ENCODE results near the gene KIAA0825.

Gene KIAA0825

DNA sequence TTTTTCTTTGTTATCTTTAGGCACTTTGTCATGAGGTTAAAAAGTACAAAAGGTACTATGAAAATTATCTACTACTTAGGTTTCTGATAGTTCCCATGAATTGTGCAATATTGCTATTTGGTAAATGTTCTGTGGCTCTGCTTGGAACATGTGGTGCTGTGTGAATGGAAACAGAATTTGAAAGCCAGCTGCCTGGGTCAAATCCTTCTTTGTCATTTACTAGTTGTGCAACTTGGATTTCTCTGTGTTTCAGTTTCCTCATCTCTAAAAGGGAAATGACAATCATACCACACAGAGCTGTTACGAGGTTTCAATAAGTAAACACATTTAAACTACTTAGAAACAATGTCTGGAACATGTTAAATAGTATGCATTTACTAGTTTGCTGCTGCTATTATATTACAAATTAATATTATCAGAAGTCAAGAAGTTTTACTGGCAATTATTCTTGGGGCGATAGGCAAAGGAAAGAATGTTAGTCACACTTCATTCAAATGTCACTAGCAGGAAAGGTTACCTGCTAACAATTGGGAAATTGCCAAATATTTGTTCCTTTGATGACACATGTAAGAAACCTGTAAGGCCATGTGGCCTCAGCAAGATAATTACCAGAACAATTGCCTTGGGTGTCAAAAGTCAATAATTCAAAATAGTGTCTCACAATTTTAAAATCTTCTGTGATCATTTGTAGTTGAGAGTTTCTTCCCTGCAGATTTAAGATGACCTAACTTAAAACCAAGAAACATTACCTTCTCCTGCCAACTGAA lies 184.8 kb downstream of the KIAA0825 start:
- no peaks in the 10 kb centered on the region for H3K36me3 ChIP-seq (ENCODE audit: control insufficient read depth, insufficient read depth, low read length)
- no peak overlapping the region for H3K27ac ChIP-seq (ENCODE audit: low read depth, low read length)
- H3K4me3 ChIP-seq (ENCODE audit: low read depth, low read length), result no peak overlapping the region

DNA sequence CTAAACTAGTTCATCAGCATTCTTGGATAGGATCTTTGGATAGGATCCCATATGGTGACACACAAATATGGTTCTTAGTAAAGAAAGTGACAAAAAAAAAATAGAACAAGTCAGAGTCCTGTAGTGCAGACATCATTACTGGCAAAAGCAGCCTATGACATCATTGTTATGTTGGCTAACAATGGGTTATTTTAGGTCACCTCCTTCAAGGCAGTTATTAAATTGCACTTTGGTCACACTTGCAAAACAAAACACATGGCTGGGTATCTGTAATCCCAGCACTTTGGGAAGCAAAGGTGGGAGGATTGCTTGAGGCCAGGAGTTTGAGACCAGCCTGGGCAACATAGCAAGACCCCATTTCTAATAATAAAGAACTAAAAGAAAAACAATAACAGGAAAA lies 185.9 kb downstream of the KIAA0825 start:
- no peak overlapping the region for H3K27ac ChIP-seq (ENCODE audit: low read depth, low read length)

More for the DNA sequence above, 184.8 kb downstream of the KIAA0825 start:
- H3K27me3 ChIP-seq (ENCODE audit: control insufficient read depth, insufficient read depth, low read length), result no peaks in the 10 kb centered on the region
- no peaks in the 10 kb centered on the region for H3K9me3 ChIP-seq (ENCODE audit: control insufficient read depth, insufficient read depth, low read length)
- no peak overlapping the region for H3K9ac ChIP-seq (ENCODE audit: low read depth, low read length)
- 0 out of 2 replicates have a peak, but pooled peaks cover 3% of the 10 kb centered on the region for H3K4me1 ChIP-seq (ENCODE audit: control insufficient read depth, insufficient read depth, low read length)

DNA sequence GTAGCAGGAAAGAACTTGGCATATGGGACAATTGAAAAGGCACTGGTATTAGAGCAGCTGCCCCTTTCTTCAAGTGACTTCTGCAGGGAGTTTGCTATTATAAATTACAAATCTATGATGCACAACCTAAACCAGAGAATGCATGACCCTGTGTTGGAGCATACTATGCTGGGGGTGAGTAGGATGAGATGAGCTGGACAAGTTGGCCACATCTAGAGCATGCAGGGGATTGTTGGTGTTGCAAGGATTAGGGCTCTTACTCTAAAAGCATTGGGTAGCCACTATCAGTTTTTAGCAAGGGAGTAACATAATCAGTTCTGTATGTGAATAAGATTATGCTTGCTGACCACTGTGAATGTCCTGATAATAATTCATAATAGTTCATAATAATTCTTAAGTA lies 186.7 kb downstream of the KIAA0825 start:
- H3K27me3 ChIP-seq (ENCODE audit: control insufficient read depth, insufficient read depth, low read length), result no peaks in the 10 kb centered on the region
- no peak overlapping the region for H3K9ac ChIP-seq (ENCODE audit: low read depth, low read length)
- H3K36me3 ChIP-seq (ENCODE audit: control insufficient read depth, insufficient read depth, low read length), result no peaks in the 10 kb centered on the region
- 0 out of 2 replicates have a peak, but pooled peaks cover 3% of the 10 kb centered on the region for H3K4me1 ChIP-seq (ENCODE audit: control insufficient read depth, insufficient read depth, low read length)
- no peak overlapping the region for H3K27ac ChIP-seq (ENCODE audit: low read depth, low read length)
- H3K4me3 ChIP-seq (ENCODE audit: low read depth, low read length), result no peak overlapping the region
- no peaks in the 10 kb centered on the region for H3K9me3 ChIP-seq (ENCODE audit: control insufficient read depth, insufficient read depth, low read length)

More for the DNA sequence above, 185.9 kb downstream of the KIAA0825 start:
- Histone ChIP-seq H3K9ac (ENCODE audit: low read depth, low read length) (no peak overlapping the region), H3K27me3 (ENCODE audit: control insufficient read depth, insufficient read depth, low read length) (no peaks in the 10 kb centered on the region), H3K36me3 (ENCODE audit: control insufficient read depth, insufficient read depth, low read length) (no peaks in the 10 kb centered on the region), H3K4me3 (ENCODE audit: low read depth, low read length) (no peak overlapping the region), H3K9me3 (ENCODE audit: control insufficient read depth, insufficient read depth, low read length) (no peaks in the 10 kb centered on the region), H3K4me1 (ENCODE audit: control insufficient read depth, insufficient read depth, low read length) (0 out of 2 replicates have a peak, but pooled peaks cover 3% of the 10 kb centered on the region)

DNA sequence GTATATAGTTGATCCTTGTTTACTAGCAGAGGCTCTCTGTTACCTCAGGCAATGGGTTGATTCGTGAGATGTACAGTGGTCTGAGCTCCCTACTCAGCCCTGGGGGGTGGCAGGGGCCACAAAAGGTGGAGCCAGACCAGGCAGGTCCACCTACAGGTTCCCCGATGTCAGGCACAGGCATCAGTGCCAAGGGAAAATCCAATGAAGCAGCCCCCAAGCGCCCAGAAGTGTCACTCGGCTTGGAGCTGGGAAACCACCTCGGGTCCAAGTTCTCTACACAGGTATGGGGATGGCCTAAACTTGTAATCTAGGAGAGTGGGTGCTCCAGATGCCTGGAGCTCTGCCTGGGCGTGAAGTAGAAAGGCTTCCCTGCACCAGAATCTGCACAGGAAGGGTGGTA lies 188.8 kb downstream of the KIAA0825 start:
- 0 out of 2 replicates have a peak, but pooled peaks cover 3% of the 10 kb centered on the region for H3K4me1 ChIP-seq (ENCODE audit: control insufficient read depth, insufficient read depth, low read length)
- H3K36me3 ChIP-seq (ENCODE audit: control insufficient read depth, insufficient read depth, low read length), result no peaks in the 10 kb centered on the region
- H3K9ac ChIP-seq (ENCODE audit: low read depth, low read length), result no peak overlapping the region
- no peak overlapping the region for H3K27ac ChIP-seq (ENCODE audit: low read depth, low read length)
- H3K9me3 ChIP-seq (ENCODE audit: control insufficient read depth, insufficient read depth, low read length), result no peaks in the 10 kb centered on the region
- H3K4me3 ChIP-seq (ENCODE audit: low read depth, low read length), result no peak overlapping the region
- no peaks in the 10 kb centered on the region for H3K27me3 ChIP-seq (ENCODE audit: control insufficient read depth, insufficient read depth, low read length)

DNA sequence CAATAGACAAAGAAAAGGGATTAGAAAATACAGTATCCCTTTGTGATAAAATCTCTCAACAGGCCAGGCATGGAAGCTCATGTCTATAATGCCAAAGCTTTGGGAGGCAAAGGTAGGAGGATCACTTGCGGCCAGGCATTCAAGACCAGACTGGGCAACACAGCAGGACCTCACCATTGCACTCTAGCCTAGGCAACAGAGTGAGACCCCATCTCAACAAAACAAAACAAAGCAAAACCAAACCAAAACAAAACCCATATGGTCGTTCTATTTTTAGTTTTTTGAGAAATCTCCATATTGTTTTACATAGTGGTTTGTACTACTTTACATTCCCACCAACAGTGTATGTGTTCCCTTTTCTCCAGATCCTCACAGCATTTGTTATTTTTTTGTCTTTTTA lies 193.0 kb downstream of the KIAA0825 start:
- H3K27ac ChIP-seq (ENCODE audit: low read depth, low read length), result no peak overlapping the region
- no peaks in the 10 kb centered on the region for H3K27me3 ChIP-seq (ENCODE audit: control insufficient read depth, insufficient read depth, low read length)
- H3K9me3 ChIP-seq (ENCODE audit: control insufficient read depth, insufficient read depth, low read length), result no peaks in the 10 kb centered on the region
- no peak overlapping the region for H3K4me3 ChIP-seq (ENCODE audit: low read depth, low read length)
- H3K9ac ChIP-seq (ENCODE audit: low read depth, low read length), result no peak overlapping the region
- H3K36me3 ChIP-seq (ENCODE audit: control insufficient read depth, insufficient read depth, low read length), result no peaks in the 10 kb centered on the region
- peaks cover 13% of the 10 kb centered on the region; the same call in 1 of the 2 replicates for H3K4me1 ChIP-seq (ENCODE audit: control insufficient read depth, insufficient read depth, low read length)

DNA sequence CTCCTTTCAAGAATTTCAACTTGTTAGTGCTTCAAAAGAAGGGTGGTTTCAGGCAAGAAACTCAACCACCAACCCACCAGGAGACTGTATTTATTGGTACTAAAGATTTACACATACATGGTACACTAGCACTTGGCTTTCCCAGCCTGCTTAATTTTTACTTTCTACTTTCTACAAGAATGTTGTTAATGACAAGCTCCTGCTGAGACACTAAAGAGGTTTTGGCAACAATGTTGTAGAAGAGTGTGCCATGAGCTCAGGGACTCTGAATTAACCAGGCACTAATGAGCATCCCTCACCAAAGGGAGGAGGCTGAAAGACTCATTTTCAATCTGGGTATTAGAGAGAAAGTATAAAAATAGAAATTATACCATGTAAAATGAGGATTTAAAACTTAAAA lies 195.0 kb downstream of the KIAA0825 start:
- peak overlapping the region; percentile 67 for H3K27ac ChIP-seq (ENCODE audit: low read depth, low read length)

DNA sequence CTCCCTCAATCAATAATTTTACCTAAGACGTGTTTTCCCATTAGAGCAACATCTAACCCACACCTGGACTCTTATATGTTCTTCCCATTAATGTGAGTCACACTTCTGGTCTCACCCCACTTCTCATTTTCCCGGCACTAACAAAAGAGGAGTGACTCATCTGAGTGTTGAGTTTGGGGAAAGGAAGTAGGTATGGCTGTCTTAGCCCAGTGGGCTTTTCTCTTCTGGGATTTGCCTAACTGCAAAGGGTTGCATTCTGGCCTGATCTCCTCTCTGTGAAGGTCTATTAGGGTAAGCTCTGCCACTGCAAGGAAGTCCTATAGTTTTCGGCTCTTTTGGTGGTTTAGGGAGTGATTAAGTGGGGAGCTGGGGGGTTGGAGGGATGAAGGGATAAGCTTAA lies 195.6 kb downstream of the KIAA0825 start:
- H3K27ac ChIP-seq (ENCODE audit: low read depth, low read length), result peak overlapping the region; percentile 67

More for the DNA sequence above, 195.0 kb downstream of the KIAA0825 start:
- Histone ChIP-seq H3K36me3 (ENCODE audit: control insufficient read depth, insufficient read depth, low read length) (no peaks in the 10 kb centered on the region), H3K9me3 (ENCODE audit: control insufficient read depth, insufficient read depth, low read length) (no peaks in the 10 kb centered on the region), H3K27me3 (ENCODE audit: control insufficient read depth, insufficient read depth, low read length) (no peaks in the 10 kb centered on the region), H3K4me3 (ENCODE audit: low read depth, low read length) (no peak overlapping the region), H3K4me1 (ENCODE audit: control insufficient read depth, insufficient read depth, low read length) (peaks cover 13% of the 10 kb centered on the region; the same call in 1 of the 2 replicates), H3K9ac (ENCODE audit: low read depth, low read length) (no peak overlapping the region)

DNA sequence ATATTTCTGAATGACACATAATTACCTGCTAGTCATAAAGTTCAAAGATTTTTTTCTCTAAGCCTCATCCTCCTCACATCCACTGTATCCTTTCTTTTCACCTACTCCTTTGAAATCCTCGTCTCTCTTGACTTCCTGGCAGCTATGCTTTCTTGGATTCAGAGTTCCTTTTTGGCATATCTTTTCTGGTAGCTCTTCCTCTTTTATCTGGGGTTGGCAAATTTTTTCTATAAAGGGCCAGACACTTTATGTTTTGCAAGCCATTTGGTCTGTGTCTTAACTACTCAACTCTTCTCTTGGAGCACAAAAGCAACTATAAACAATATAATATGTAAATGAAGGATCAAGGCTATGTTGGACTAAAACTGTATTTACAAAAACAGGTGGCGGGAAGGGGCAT lies 197.5 kb downstream of the KIAA0825 start:
- H3K4me1 ChIP-seq (ENCODE audit: control insufficient read depth, insufficient read depth, low read length), result peaks cover 13% of the 10 kb centered on the region; the same call in 1 of the 2 replicates
- H3K27ac ChIP-seq (ENCODE audit: low read depth, low read length), result no peak overlapping the region
- H3K4me3 ChIP-seq (ENCODE audit: low read depth, low read length), result no peak overlapping the region
- H3K27me3 ChIP-seq (ENCODE audit: control insufficient read depth, insufficient read depth, low read length), result no peaks in the 10 kb centered on the region
- H3K9ac ChIP-seq (ENCODE audit: low read depth, low read length), result no peak overlapping the region
- H3K36me3 ChIP-seq (ENCODE audit: control insufficient read depth, insufficient read depth, low read length), result no peaks in the 10 kb centered on the region
- H3K9me3 ChIP-seq (ENCODE audit: control insufficient read depth, insufficient read depth, low read length), result no peaks in the 10 kb centered on the region

More for the DNA sequence above, 195.6 kb downstream of the KIAA0825 start:
- Histone ChIP-seq H3K9ac (ENCODE audit: low read depth, low read length) (no peak overlapping the region), H3K9me3 (ENCODE audit: control insufficient read depth, insufficient read depth, low read length) (no peaks in the 10 kb centered on the region), H3K4me3 (ENCODE audit: low read depth, low read length) (no peak overlapping the region), H3K27me3 (ENCODE audit: control insufficient read depth, insufficient read depth, low read length) (no peaks in the 10 kb centered on the region), H3K4me1 (ENCODE audit: control insufficient read depth, insufficient read depth, low read length) (peaks cover 13% of the 10 kb centered on the region; the same call in 1 of the 2 replicates), H3K36me3 (ENCODE audit: control insufficient read depth, insufficient read depth, low read length) (no peaks in the 10 kb centered on the region)

DNA sequence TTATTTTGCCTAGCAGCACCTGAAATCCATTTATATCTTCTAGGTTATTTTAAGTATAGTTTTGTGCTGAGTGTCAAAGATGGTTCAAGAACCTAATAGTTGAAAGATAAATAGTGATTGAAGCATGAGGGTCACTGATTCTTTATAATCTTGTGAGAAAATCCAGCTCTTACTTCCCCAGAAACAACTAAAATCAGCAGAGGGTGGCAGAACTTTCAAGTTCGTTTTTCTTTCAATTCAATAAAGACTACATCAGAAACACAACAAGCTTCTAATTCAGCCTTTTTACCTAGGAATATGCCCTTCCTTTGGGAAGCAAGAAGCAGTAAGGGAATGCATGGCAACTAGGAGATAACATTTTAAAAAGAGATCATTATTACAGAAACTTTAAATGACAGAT lies 202.6 kb downstream of the KIAA0825 start:
- H3K4me1 ChIP-seq (ENCODE audit: control insufficient read depth, insufficient read depth, low read length), result no peaks in the 10 kb centered on the region
- H3K4me3 ChIP-seq (ENCODE audit: low read depth, low read length), result no peak overlapping the region
- H3K27ac ChIP-seq (ENCODE audit: low read depth, low read length), result no peak overlapping the region
- no peaks in the 10 kb centered on the region for H3K9me3 ChIP-seq (ENCODE audit: control insufficient read depth, insufficient read depth, low read length)
- H3K27me3 ChIP-seq (ENCODE audit: control insufficient read depth, insufficient read depth, low read length), result no peaks in the 10 kb centered on the region
- no peaks in the 10 kb centered on the region for H3K36me3 ChIP-seq (ENCODE audit: control insufficient read depth, insufficient read depth, low read length)
- no peak overlapping the region for H3K9ac ChIP-seq (ENCODE audit: low read depth, low read length)

DNA sequence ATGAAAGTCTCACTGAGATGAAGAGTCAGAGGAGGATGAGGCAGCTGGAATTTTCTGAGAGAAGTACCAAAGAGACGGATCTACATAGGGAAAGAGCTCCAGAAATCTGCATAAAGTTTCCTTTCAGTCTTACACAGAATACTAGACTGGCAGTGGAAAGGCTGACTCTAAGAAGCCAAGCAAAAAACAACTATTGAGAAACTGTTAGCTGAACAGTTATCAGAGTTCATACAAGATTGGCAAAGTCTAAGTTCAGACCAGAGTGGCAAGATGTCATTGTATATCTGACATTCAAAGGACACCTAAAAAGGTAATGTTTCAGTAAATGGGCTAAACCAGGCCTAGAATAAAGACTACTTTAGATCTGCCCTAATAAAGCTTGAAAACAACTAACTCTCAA lies 209.0 kb downstream of the KIAA0825 start:
- Histone ChIP-seq H3K36me3 (ENCODE audit: control insufficient read depth, insufficient read depth, low read length) (no peaks in the 10 kb centered on the region), H3K4me1 (ENCODE audit: control insufficient read depth, insufficient read depth, low read length) (peaks cover 9% of the 10 kb centered on the region; the same call in 1 of the 2 replicates), H3K9ac (ENCODE audit: low read depth, low read length) (no peak overlapping the region), H3K4me3 (ENCODE audit: low read depth, low read length) (no peak overlapping the region), H3K27ac (ENCODE audit: low read depth, low read length) (no peak overlapping the region), H3K27me3 (ENCODE audit: control insufficient read depth, insufficient read depth, low read length) (no peaks in the 10 kb centered on the region), H3K9me3 (ENCODE audit: control insufficient read depth, insufficient read depth, low read length) (no peaks in the 10 kb centered on the region)

DNA sequence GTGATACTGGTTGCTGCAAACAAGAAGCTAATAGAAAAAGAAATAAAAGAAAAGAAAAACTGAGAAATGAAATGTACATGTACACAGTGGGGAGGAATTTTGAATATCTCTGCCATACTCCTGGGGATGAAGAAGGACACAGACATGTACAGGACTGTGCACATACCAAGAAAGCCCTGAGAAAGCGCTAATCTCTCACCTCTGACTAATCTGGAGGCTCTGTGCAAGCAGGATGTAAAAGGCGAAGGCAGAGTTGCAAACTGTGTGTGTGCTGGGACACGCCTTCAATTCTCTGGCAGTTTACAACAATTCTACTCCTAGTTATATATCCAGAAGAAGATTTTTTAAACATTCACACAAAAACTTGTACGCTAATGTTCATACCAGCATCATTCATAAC lies 211.4 kb downstream of the KIAA0825 start:
- no peak overlapping the region for H3K4me3 ChIP-seq (ENCODE audit: low read depth, low read length)

More for the DNA sequence above, 211.4 kb downstream of the KIAA0825 start:
- H3K9me3 ChIP-seq (ENCODE audit: control insufficient read depth, insufficient read depth, low read length), result no peaks in the 10 kb centered on the region
- no peaks in the 10 kb centered on the region for H3K36me3 ChIP-seq (ENCODE audit: control insufficient read depth, insufficient read depth, low read length)
- H3K4me1 ChIP-seq (ENCODE audit: control insufficient read depth, insufficient read depth, low read length), result peaks cover 9% of the 10 kb centered on the region; the same call in 1 of the 2 replicates
- H3K27ac ChIP-seq (ENCODE audit: low read depth, low read length), result no peak overlapping the region
- H3K27me3 ChIP-seq (ENCODE audit: control insufficient read depth, insufficient read depth, low read length), result no peaks in the 10 kb centered on the region
- H3K9ac ChIP-seq (ENCODE audit: low read depth, low read length), result no peak overlapping the region

Measured in HUES48 (cell line).